ENCODE data around the gene PIP5K1B. TPM values are rescaled to one million over a fixed set of nuclear protein-coding genes. Genes with fewer than 3 reads are reported as not detected.
"Not testable (repeated sequence)": the region's sequence is repeated elsewhere in the genome, so short reads cannot be mapped to it uniquely, and the experiment has no call there.

Gene PIP5K1B
- total RNA-seq, 1 experiment from 2014 or later = not detected

DNA sequence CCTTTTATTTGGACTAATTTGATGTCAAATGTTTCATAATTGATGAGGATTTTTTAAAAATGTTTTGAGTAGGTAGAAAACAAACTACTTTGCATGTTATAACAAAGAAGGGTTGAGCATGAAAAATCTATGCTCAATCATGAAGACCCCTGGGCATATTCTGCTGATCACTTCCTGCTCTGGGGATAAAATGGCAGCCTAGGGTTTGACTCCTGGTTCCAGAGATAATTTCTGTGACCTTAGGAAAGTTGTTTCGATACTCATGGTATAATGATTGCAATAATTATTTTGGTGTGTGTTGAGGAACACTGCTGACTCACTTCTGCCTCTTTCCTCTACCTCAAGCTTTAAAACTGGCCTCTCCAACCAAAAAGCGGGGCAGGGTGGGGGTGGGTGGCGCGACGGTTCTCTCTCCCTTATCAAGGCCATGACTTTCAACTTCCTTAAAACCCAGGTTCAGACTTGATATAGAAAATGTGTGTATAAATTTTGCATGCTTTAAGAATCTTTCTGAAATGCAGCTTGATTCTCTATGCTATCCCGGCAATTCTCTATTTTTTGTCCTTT is 6.0 kb upstream of the PIP5K1B start:
- Histone ChIP-seq H3K36me3 (no peaks in the 10 kb centered on the region), H3K4me3 (no peak overlapping the region), H3K4me1 (replicated peaks) (no peaks in the 10 kb centered on the region), H3K27me3 (replicated peaks) (peaks cover 9% of the 10 kb centered on the region; the same call in 1 of the 2 replicates), H3K9me3 (replicated peaks) (no peaks in the 10 kb centered on the region), H3K27ac (no peak overlapping the region)
- DNase-seq (ENCODE audit: low read depth in 1 of 2, low spot score in 2 of 2) = no peak

DNA sequence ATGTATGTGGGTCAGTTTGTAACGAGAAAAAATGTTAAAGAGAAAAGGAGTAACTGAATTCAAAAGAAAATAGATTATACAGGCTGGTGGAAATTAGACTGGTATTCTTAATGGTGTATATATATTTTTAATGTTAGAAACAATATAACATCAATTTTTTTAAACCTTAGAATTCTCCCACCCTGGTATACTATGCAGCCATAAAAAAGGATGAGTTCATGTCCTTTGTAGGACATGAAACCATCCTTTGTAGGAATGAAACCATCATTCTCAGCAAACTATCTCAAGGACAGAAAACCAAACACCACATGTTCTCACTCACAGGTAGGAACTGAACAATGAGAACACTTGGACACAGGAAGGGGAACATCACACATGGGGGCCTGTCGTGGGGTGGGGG is 5.4 kb upstream of the PIP5K1B start:
- H3K4me1 ChIP-seq (replicated peaks); DNase-seq (ENCODE audit: low read depth in 1 of 2, low spot score in 2 of 2): not testable (repeated sequence)
- H3K27me3 ChIP-seq (replicated peaks) = peaks cover 15% of the 10 kb centered on the region

DNA sequence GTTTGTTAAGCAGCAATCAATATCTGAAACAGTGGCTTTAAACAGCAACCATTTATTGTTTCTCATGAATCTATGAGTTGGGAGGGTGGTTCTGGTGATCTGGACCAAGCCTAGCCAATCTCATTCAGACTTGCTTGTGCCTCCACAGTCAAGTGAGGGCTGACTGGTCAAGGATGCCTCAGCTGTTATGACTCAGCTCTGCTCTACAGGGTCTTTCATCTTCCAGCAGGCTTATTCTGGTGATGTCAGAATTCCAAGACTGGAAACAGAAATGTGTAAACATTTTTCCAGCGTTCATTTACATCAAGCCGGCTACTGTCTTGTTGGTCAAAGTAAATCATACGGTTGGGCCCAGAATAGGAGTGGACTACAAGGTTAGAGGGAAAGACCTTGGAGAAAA is 2.5 kb upstream of the PIP5K1B start:
- Histone ChIP-seq H3K27me3 (replicated peaks) (peaks cover 41% of the 10 kb centered on the region), H3K9me3 (replicated peaks) (no peaks in the 10 kb centered on the region), H3K36me3 (no peaks in the 10 kb centered on the region), H3K27ac (no peak overlapping the region), H3K4me3 (no peak overlapping the region), H3K4me1 (replicated peaks) (peaks cover 8% of the 10 kb centered on the region; the same call in 1 of the 2 replicates)
- DNase-seq (ENCODE audit: low read depth in 1 of 2, low spot score in 2 of 2) = no peak

More for the DNA sequence above, 5.4 kb upstream of the PIP5K1B start:
- H3K27ac ChIP-seq; H3K4me3 ChIP-seq; H3K9me3 ChIP-seq (replicated peaks); H3K36me3 ChIP-seq: not testable (repeated sequence)

DNA sequence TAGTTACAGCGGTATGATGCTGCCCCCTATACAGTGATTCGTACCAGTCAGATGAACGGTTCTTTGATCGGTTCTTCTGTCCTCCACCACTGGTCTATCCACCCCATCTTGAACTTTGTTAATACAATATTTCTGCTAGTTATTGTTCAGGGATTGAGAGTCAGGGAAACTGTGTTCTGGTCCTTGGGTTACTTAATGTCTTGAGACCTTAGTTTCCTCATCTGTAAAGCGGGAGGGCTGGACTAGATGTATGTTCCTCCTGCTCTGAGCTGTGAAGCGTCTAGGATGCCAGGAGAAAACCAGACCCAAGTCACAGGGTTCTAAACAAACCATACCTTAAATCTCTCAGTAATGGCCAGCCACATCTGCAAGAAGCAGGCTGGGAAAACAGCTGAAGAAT is 1.4 kb upstream of the PIP5K1B start:
- Histone ChIP-seq H3K27me3 (replicated peaks) (peaks cover 47% of the 10 kb centered on the region), H3K4me1 (replicated peaks) (peaks cover 8% of the 10 kb centered on the region; the same call in 1 of the 2 replicates), H3K36me3 (no peaks in the 10 kb centered on the region), H3K27ac (no peak overlapping the region), H3K9me3 (replicated peaks) (no peaks in the 10 kb centered on the region), H3K4me3 (no peak overlapping the region)
- DNase-seq (ENCODE audit: low read depth in 1 of 2, low spot score in 2 of 2) = no peak

DNA sequence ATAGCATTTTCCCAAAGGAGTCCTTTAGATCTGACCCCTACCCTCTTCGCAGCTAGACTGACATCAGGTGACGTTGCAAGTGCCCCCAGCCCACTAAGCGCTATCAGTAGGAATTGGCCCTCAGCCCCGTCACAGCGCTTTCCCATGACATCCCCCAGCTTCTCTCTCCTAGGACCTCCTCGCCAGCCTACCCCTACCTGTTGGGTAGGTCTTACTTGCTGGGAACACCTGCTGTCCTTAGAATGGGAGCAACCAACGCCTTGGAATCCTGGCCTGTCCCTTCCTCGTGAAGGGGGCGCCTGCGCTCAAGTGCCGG is 584 bp upstream of the PIP5K1B start:
- no peak overlapping the region for H3K27ac ChIP-seq
- no peak for DNase-seq (ENCODE audit: low read depth in 1 of 2, low spot score in 2 of 2)
- H3K27me3 ChIP-seq (replicated peaks) = peaks cover 49% of the 10 kb centered on the region
- no peak overlapping the region for H3K4me3 ChIP-seq
- H3K9me3 ChIP-seq (replicated peaks) = no peaks in the 10 kb centered on the region
- H3K4me1 ChIP-seq (replicated peaks) = peaks cover 8% of the 10 kb centered on the region; the same call in 1 of the 2 replicates
- no peaks in the 10 kb centered on the region for H3K36me3 ChIP-seq

DNA sequence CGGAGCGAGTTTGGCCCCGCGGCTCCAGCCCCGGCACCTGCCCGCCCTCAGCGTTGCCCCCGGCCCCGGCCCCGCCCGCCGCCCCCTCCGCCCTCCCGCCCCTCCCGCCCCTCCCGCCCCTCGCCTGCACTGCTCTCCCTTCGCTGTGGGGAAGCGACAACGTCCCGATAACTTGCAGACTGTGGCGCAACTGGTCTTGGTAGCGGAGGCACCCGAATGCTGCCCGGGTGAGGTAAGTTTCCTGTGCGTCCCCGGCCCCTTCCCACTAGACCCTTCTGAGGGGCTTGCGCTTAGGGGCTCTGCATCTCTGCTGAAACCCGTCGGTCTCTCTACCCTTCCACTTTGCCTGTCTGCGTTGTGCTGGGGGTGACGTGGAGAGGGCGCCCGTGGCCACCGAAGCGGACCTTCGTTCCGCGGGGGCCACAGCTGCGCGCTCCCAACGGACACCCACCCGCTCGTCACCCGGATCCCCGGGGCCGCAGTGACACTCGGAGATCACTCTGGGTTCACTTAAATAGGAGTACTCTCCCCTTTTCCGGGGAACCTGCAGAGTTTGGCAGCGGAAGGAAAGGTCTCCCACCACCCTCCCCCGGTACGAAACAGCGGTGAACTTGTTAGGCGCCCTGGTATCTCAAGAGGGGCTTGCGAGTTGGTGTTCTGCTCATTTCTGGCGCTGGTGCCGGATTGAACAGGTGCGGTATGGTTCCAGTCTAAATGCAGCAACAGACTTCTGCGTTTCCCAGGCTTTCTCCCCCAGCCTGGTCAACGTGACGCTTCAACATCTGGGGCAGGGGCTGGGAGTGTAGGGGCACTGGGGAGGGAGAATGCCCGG is 707 bp downstream of the PIP5K1B start:
- H3K27me3 ChIP-seq (replicated peaks) = peaks cover 49% of the 10 kb centered on the region
- H3K36me3 ChIP-seq = no peaks in the 10 kb centered on the region
- peaks cover 8% of the 10 kb centered on the region; the same call in 1 of the 2 replicates for H3K4me1 ChIP-seq (replicated peaks)
- H3K4me3 ChIP-seq = peak overlapping the region; percentile 39
- H3K9me3 ChIP-seq (replicated peaks) = no peaks in the 10 kb centered on the region
- DNase-seq (ENCODE audit: low read depth in 1 of 2, low spot score in 2 of 2) = no peak
- H3K27ac ChIP-seq = no peak overlapping the region

DNA sequence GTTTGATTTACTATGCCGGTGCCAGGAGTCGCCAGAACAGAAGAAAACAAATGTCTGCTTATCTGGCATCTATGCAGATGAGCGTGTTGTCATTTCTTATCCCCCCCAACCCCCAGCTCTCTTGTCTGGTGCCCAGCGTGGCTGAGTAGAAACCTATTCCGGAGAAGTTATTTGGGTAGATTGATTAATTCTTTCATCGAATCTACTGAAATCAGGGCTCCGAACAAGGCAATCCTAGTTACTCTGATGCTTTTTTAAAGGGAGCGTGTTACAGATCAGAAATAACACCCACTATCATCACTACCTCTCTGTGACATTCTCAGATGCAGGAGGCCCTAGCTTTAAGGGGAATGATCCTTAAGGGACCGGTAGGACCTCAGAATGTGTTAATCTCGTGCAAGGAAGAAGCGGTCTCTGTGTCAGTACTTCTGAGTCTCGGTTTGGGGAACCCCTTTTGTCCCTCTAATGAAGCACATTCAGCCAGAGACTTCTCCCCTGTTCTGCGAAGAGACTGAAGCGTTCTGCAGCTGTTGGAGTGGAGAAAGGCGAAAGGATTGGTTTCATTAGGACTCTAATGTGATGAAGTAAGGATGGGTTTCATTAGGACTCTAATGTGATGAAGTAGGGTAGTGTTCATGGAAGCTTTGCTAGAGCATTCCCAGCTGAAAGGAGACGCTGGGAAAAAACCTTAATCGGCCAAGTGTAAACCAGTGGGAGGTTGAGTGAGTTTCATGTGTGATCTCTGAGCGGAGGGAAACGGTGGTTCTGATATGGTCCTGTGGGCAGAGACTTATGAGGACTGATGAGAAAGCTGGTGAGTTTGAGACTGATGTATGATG is 1.5 kb downstream of the PIP5K1B start:
- no peak for DNase-seq (ENCODE audit: low read depth in 1 of 2, low spot score in 2 of 2)
- Histone ChIP-seq H3K4me3 (no peak overlapping the region), H3K27me3 (replicated peaks) (peaks cover 49% of the 10 kb centered on the region), H3K27ac (no peak overlapping the region), H3K9me3 (replicated peaks) (no peaks in the 10 kb centered on the region), H3K36me3 (no peaks in the 10 kb centered on the region), H3K4me1 (replicated peaks) (peaks cover 8% of the 10 kb centered on the region; the same call in 1 of the 2 replicates)

DNA sequence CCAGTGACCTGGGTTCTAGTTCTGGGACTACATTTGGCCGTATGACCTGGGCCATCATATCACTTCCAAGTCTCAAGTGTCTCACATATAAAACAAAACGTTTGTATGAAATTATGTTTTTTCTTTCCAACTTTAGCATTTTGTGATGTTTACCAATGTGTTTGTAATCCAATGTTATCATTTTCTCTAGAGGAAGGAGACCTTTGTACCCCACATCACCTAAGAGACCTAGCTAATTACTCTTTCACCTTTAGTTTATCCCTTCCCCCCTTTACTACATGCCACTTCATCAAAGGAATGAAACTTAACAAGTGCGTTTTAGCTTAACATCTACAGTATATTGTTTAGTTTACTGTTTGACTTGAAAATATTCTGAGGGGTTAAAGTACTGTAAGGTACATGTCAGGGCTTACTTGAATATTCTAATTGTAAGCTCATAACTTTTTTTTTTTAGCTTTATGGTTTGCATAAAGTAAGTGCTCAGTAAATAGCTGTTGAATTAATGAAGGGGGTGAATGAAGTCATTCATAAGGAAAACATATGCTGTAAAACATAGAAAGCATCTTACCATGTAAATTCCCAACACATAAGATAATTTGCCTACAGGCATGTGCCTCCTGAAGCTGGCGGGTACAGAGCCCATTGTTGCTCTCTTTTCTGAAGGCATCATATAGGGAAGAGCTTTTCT is 2.9 kb downstream of the PIP5K1B start:
- H3K9me3 ChIP-seq (replicated peaks) = no peaks in the 10 kb centered on the region
- no peaks in the 10 kb centered on the region for H3K36me3 ChIP-seq
- no peak overlapping the region for H3K27ac ChIP-seq
- no peak for DNase-seq (ENCODE audit: low read depth in 1 of 2, low spot score in 2 of 2)
- H3K27me3 ChIP-seq (replicated peaks) = peaks cover 46% of the 10 kb centered on the region
- peaks cover 8% of the 10 kb centered on the region; the same call in 1 of the 2 replicates for H3K4me1 ChIP-seq (replicated peaks)
- H3K4me3 ChIP-seq = no peak overlapping the region

DNA sequence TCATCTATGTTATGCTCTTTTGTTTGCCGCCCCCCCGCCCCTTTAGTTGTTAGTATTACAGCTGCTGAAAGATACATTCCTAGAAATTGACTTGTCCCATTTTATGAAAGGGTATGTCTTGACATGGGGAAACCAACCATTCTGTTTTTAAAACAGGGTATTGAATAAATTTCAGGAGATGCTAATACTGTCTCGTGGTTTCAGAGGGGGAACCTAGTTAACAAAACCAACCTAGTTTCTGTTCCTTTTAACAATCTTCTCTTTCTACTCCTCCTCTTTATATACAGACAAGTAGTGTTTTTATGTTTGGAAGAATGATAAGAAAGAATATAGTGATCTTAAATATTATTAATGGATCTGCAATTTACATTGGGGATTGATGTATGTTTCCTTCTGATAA is 3.5 kb downstream of the PIP5K1B start:
- Histone ChIP-seq H3K27me3 (replicated peaks) (peaks cover 42% of the 10 kb centered on the region), H3K9me3 (replicated peaks) (no peaks in the 10 kb centered on the region), H3K4me1 (replicated peaks) (peaks cover 8% of the 10 kb centered on the region; the same call in 1 of the 2 replicates), H3K27ac (no peak overlapping the region), H3K4me3 (no peak overlapping the region), H3K36me3 (no peaks in the 10 kb centered on the region)
- DNase-seq (ENCODE audit: low read depth in 1 of 2, low spot score in 2 of 2) = no peak

DNA sequence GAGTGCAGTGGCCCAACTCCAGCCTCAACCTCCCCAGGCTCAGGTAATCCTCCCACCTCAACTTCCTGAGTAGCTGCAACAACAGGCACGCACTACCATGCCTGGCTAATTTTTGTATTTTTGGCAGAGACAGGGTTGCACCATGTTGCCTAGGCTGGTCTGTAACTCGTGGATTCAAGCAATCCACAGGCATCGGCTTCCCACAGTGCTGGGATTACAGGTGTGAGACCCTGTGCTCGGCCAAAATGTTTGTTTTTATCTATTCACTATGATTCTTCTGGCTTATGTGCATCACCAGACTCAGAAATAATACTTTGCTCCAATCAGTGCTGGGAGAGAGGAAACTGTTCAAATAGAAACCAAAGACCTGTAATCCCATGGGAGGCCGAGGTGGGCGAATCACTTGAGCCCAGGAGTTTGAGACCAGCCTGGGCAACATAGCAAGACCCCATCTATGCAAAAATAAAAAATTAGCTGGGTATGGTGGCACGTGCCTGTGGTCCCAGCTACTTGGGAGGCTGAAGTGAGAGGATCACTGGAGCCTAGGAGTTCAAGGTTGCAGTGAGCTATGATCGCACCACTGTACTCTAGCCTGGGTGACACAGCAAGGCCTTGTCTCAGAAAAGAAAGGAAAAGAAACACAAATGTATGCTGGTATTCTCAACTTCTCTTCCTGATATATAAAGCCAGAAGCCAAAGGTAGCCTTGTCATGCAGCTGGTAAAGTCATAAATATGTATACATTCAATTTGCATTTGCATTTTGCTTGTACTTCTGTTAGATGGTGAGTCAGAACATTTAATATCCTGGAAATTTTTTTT is 4.5 kb downstream of the PIP5K1B start:
- Histone ChIP-seq H3K27ac (no peak overlapping the region), H3K36me3 (no peaks in the 10 kb centered on the region), H3K4me1 (replicated peaks) (peaks cover 8% of the 10 kb centered on the region; the same call in 1 of the 2 replicates), H3K9me3 (replicated peaks) (no peaks in the 10 kb centered on the region), H3K27me3 (replicated peaks) (peaks cover 35% of the 10 kb centered on the region), H3K4me3 (no peak overlapping the region)
- DNase-seq (ENCODE audit: low read depth in 1 of 2, low spot score in 2 of 2) = no peak

DNA sequence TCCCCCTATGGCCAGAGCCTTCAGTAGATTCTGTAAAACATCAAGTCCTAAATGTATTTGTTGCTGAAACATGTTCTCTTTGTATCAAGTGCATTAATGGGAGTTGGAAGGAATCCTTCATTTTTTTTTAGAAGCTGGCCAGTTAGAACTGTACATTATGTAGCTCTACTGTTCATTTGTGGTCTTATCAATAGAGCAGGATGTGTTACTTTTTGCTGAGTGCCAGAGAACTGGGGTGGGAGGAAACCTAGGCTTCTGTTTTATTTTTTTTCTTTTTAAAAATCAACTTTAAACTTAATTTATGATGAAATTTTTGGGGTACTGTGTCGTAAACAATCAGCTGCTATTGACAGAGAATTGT is 5.1 kb downstream of the PIP5K1B start:
- H3K4me3 ChIP-seq = no peak overlapping the region
- no peak for DNase-seq (ENCODE audit: low read depth in 1 of 2, low spot score in 2 of 2)
- no peaks in the 10 kb centered on the region for H3K9me3 ChIP-seq (replicated peaks)
- peaks cover 29% of the 10 kb centered on the region for H3K27me3 ChIP-seq (replicated peaks)
- peaks cover 5% of the 10 kb centered on the region; the same call in 1 of the 2 replicates for H3K4me1 ChIP-seq (replicated peaks)
- no peak overlapping the region for H3K27ac ChIP-seq
- no peaks in the 10 kb centered on the region for H3K36me3 ChIP-seq

DNA sequence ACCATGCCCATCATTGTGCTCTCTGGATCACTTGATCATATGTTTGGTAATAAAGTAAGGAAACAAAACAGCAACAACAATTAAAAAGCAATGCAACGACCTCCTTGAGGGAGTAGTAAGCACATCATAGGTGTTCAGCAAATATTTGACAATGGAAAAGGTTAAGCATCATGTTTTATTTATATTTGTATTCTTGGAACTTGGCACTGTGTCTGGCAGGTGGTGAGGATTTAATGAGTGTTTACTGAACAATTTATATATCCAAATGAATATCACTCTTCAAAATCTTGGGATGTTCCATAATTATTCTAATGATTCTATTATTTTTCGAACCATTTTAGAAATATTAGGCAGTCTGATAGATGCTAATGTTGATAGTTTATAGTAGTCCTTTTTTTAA is 6.2 kb downstream of the PIP5K1B start:
- Histone ChIP-seq H3K4me3 (no peak overlapping the region), H3K27me3 (replicated peaks) (peaks cover 20% of the 10 kb centered on the region), H3K9me3 (replicated peaks) (no peaks in the 10 kb centered on the region), H3K27ac (no peak overlapping the region), H3K4me1 (replicated peaks) (no peaks in the 10 kb centered on the region), H3K36me3 (no peaks in the 10 kb centered on the region)
- DNase-seq (ENCODE audit: low read depth in 1 of 2, low spot score in 2 of 2) = no peak

DNA sequence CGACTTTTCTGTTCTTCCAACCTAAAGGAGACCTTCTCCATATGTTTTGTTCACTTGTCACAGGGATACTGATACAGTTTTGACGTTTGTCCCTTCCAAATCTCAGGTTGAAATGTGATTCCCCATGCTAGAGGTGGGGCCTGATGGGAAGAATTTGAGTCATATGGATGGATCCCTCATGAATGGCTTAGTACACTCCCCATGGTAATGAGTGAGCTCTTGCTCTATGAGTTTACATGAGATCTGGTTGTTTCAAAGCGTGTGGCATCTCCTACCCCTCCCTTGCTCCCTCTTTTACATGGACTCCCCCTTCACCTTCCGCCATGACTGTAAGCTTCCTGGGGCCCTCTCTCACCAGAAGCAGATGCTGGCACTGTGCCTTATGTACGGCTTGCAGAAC is 6.9 kb downstream of the PIP5K1B start:
- no peak for DNase-seq (ENCODE audit: low read depth in 1 of 2, low spot score in 2 of 2)
- no peaks in the 10 kb centered on the region for H3K4me1 ChIP-seq (replicated peaks)
- no peak overlapping the region for H3K4me3 ChIP-seq
- no peaks in the 10 kb centered on the region for H3K36me3 ChIP-seq
- H3K27ac ChIP-seq = no peak overlapping the region
- peaks cover 13% of the 10 kb centered on the region for H3K27me3 ChIP-seq (replicated peaks)
- no peaks in the 10 kb centered on the region for H3K9me3 ChIP-seq (replicated peaks)
